H9 (cell line): ENCODE results near the gene TPP2. TPM values are rescaled to one million over a fixed set of nuclear protein-coding genes. Genes with fewer than 3 reads are reported as not detected.

Source experiments
- DNase-seq: peaks from one replicate; pipeline ENCODE4 v3.0.0-alpha.2; 2017
- H2AFZ ChIP-seq: one replicate; pipeline ENCODE4 v1.6.1; 2013; ENCODE audit warnings: mild to moderate bottlenecking, low read length, control low read depth, moderate library complexity
- H2AK5ac ChIP-seq: 2 replicates; pipeline ENCODE4 v1.6.1; 2013; ENCODE audit warnings: low read length, control low read depth, mixed read lengths; ENCODE audit not compliant: insufficient read length
- H2BK120ac ChIP-seq: one replicate; pipeline ENCODE4 v1.6.1; 2013; ENCODE audit warnings: low read depth, mild to moderate bottlenecking, low read length, control low read depth, inconsistent platforms; ENCODE audit not compliant: poor library complexity, severe bottlenecking
- H2BK12ac ChIP-seq: 2 replicates; pipeline ENCODE4 v1.6.1; 2013; ENCODE audit warnings: low read length, control low read depth, mixed read lengths, low read depth; ENCODE audit not compliant: insufficient read length
- H2BK15ac ChIP-seq: 2 replicates; pipeline ENCODE4 v1.6.1; 2013; ENCODE audit warnings: low read depth, low read length, control low read depth
- H2BK20ac ChIP-seq: one replicate; pipeline ENCODE4 v1.6.1; 2013; ENCODE audit warnings: low read depth, mild to moderate bottlenecking, low read length, control low read depth, inconsistent platforms; ENCODE audit not compliant: poor library complexity, severe bottlenecking
- H2BK5ac ChIP-seq: 2 replicates; pipeline ENCODE4 v1.6.1; 2013; ENCODE audit warnings: low read length, control low read depth, mixed read lengths; ENCODE audit not compliant: insufficient read length
- H3K14ac ChIP-seq: 2 replicates; pipeline ENCODE4 v1.6.1; 2013; ENCODE audit warnings: low read length, control low read depth; ENCODE audit not compliant: insufficient read depth
- H3K18ac ChIP-seq: 2 replicates; pipeline ENCODE4 v1.6.1; 2013; ENCODE audit warnings: low read depth, mild to moderate bottlenecking, mixed read lengths, low read length, control low read depth; ENCODE audit not compliant: insufficient read length
- H3K23ac ChIP-seq: 2 replicates; pipeline ENCODE4 v1.6.1; 2013; ENCODE audit warnings: low read length, control low read depth, mixed read lengths, low read depth; ENCODE audit not compliant: insufficient read length
- H3K23me2 ChIP-seq: 2 replicates; pipeline ENCODE4 v1.6.1; 2013; ENCODE audit warnings: low read depth, mild to moderate bottlenecking, mixed read lengths, low read length, control low read depth; ENCODE audit not compliant: insufficient read length, poor library complexity, severe bottlenecking
- H3K27ac ChIP-seq: 2 replicates; pipeline ENCODE4 v1.5.1; 2013; ENCODE audit warnings: low read length, control low read depth, mixed read lengths, low read depth; ENCODE audit not compliant: insufficient read length
- H3K27me3 ChIP-seq: 2 replicates; pipeline ENCODE4 v1.6.1; 2013; ENCODE audit warnings: low read length, control low read depth, inconsistent platforms; ENCODE audit not compliant: insufficient read depth
- H3K4ac ChIP-seq: 2 replicates; pipeline ENCODE4 v1.6.1; 2013; ENCODE audit warnings: low read depth, mild to moderate bottlenecking, control low read depth, inconsistent platforms, low read length, moderate library complexity
- H3K4me1 ChIP-seq: 2 replicates; pipeline ENCODE4 v1.6.1; 2013; ENCODE audit warnings: low read length, control low read depth, inconsistent platforms; ENCODE audit not compliant: insufficient read depth
- H3K4me2 ChIP-seq: 2 replicates; pipeline ENCODE4 v1.6.1; 2013; ENCODE audit warnings: low read length, control low read depth, mixed read lengths; ENCODE audit not compliant: insufficient read length, insufficient read depth
- H3K56ac ChIP-seq: 2 replicates; pipeline ENCODE4 v1.6.1; 2013; ENCODE audit warnings: low read depth, mild to moderate bottlenecking, mixed read lengths, low read length, control low read depth; ENCODE audit not compliant: insufficient read length
- H3K79me1 ChIP-seq: 2 replicates; pipeline ENCODE4 v1.6.1; 2013; ENCODE audit warnings: low read depth, mild to moderate bottlenecking, moderate library complexity, low read length, control low read depth, inconsistent platforms; ENCODE audit not compliant: insufficient read depth, poor library complexity, severe bottlenecking
- H3K79me2 ChIP-seq: 2 replicates; pipeline ENCODE4 v1.6.1; 2013; ENCODE audit warnings: low read length, control low read depth, inconsistent platforms; ENCODE audit not compliant: insufficient read depth
- H3K9ac ChIP-seq: 2 replicates; pipeline ENCODE4 v1.6.1; 2013; ENCODE audit warnings: low read length, control low read depth, mixed read lengths; ENCODE audit not compliant: insufficient read length; ENCODE audit errors: extremely low read depth
- H3K9me3 ChIP-seq: one replicate; pipeline ENCODE4 v1.6.1; 2013; ENCODE audit warnings: low read depth, low read length, inconsistent platforms; ENCODE audit not compliant: control insufficient read depth
- H3T11ph ChIP-seq: one replicate; pipeline ENCODE4 v1.6.1; 2013; ENCODE audit warnings: mild to moderate bottlenecking, low read length, control low read depth, inconsistent platforms
- H4K20me1 ChIP-seq: one replicate; pipeline ENCODE4 v1.6.1; 2013; ENCODE audit not compliant: control insufficient read depth, insufficient read length, insufficient read depth
- H4K5ac ChIP-seq: 2 replicates; pipeline ENCODE4 v1.6.1; 2013; ENCODE audit warnings: low read depth, mild to moderate bottlenecking, mixed read lengths, low read length, control low read depth; ENCODE audit not compliant: insufficient read length
- H4K8ac ChIP-seq: replicated peaks from 2 replicates; pipeline ENCODE4 v1.6.1; 2013; ENCODE audit warnings: low read length, control low read depth, mixed read lengths, low read depth; ENCODE audit not compliant: insufficient read length
- H4K91ac ChIP-seq: 2 replicates; pipeline ENCODE4 v1.6.1; 2013; ENCODE audit warnings: low read depth, mild to moderate bottlenecking, moderate library complexity, mixed read lengths, low read length, control low read depth; ENCODE audit not compliant: insufficient read length
- H3K27ac Mint-ChIP-seq, 3 experiments: 2 replicates in 2 of 3; 3 replicates in 1 of 3; pipeline ENCODE4 v1.8.0; 2020 to 2021; ENCODE audit warnings: mixed read lengths in 3 of 3, mild to moderate bottlenecking in 1 of 3, moderate library complexity in 1 of 3
- H3K27me3 Mint-ChIP-seq: 2 replicates; pipeline ENCODE4 v1.8.0; 2021; ENCODE audit warnings: low read depth, mild to moderate bottlenecking, moderate library complexity, mixed read lengths
- H3K36me3 Mint-ChIP-seq, 3 experiments: 2 replicates in 2 of 3; 3 replicates in 1 of 3; pipeline ENCODE4 v1.8.0; 2020 to 2021; ENCODE audit warnings: low read depth in 3 of 3, mixed read lengths in 3 of 3; ENCODE audit not compliant: insufficient read depth in 1 of 3
- H3K4me1 Mint-ChIP-seq, 2 experiments: 2 replicates each; pipeline ENCODE4 v1.8.0; 2020; ENCODE audit warnings: mixed read lengths in 2 of 2
- H3K4me3 Mint-ChIP-seq, 2 experiments: 2 replicates in 1 of 2; 3 replicates in 1 of 2; pipeline ENCODE4 v1.8.0; 2020 to 2021; ENCODE audit warnings: mild to moderate bottlenecking in 2 of 2, mixed read lengths in 2 of 2, moderate library complexity in 1 of 2
- H3K9me3 Mint-ChIP-seq, 2 experiments: 2 replicates in 1 of 2; 3 replicates in 1 of 2; pipeline ENCODE4 v1.8.0; 2020; ENCODE audit warnings: mild to moderate bottlenecking in 2 of 2, mixed read lengths in 2 of 2, moderate library complexity in 1 of 2
- CTCF ChIP-seq: fragments of 200-600 bp; sonication (generic); conservative IDR thresholded peaks from 3 replicates; pipeline ENCODE4 v1.8.0; 2021; ENCODE audit warnings: antibody characterized with exemption, mild to moderate bottlenecking
- total RNA-seq: library from RNA; stranded (reverse); gene quantifications from 2 replicates; pipeline ENCODE4 v1.2.1, GENCODE V29; 2021

TPP2 gene
- total RNA-seq, 1 experiment from 2014 or later, result 63.5 TPM

GRCh38 chr13:102548811-102549210, 48.0 kb upstream of the TPP2 start:
- TF ChIP-seq CTCF, result no peak
- Mint-ChIP-seq H3K36me3 (no peaks in the 10 kb centered on the region), H3K4me3 (no peak overlapping the region), H3K4me1 (peaks cover 4 to 5% of the 10 kb centered on the region in 2 experiments; a peak in 3 of 4 replicates), H3K9me3 (no peaks in the 10 kb centered on the region), H3K27me3 (no peaks in the 10 kb centered on the region), H3K27ac (no peak overlapping the region)
- H2BK20ac ChIP-seq, result no peak overlapping the region
- H2BK120ac ChIP-seq, result no peak overlapping the region
- H4K20me1 ChIP-seq, result no peaks in the 10 kb centered on the region
- H3K27me3 ChIP-seq, result no peaks in the 10 kb centered on the region
- H3K4me2 ChIP-seq, result no peak overlapping the region
- no peak overlapping the region for H3T11ph ChIP-seq
- no peak overlapping the region for H2BK15ac ChIP-seq
- H3K23ac ChIP-seq, result no peak overlapping the region
- H2AK5ac ChIP-seq, result no peak overlapping the region
- H3K18ac ChIP-seq, result no peak overlapping the region
- H3K9ac ChIP-seq, result no peak overlapping the region
- no peak overlapping the region for H2BK12ac ChIP-seq
- no peaks in the 10 kb centered on the region for H3K9me3 ChIP-seq
- DNase-seq, result no peak
- no peak overlapping the region for H2BK5ac ChIP-seq
- no peak overlapping the region for H4K5ac ChIP-seq
- no peaks in the 10 kb centered on the region for H3K79me1 ChIP-seq
- H3K23me2 ChIP-seq, result no peaks in the 10 kb centered on the region
- H3K27ac ChIP-seq, result no peak overlapping the region
- H3K4ac ChIP-seq, result no peak overlapping the region
- no peaks in the 10 kb centered on the region for H3K4me1 ChIP-seq
- H3K79me2 ChIP-seq, result no peaks in the 10 kb centered on the region
- H2AFZ ChIP-seq, result no peak overlapping the region
- no peak overlapping the region for H4K8ac ChIP-seq
- H3K56ac ChIP-seq, result no peak overlapping the region
- no peak overlapping the region for H4K91ac ChIP-seq
- no peak overlapping the region for H3K14ac ChIP-seq
